Astrocyte (in vitro differentiated cells and primary cell): ENCODE results near the gene MKNK2. TPM values are rescaled to one million over a fixed set of nuclear protein-coding genes. Genes with fewer than 3 reads are reported as not detected.

ENCODE experiments used
- DNase-seq: peaks from one replicate; pipeline ENCODE4 v3.0.0-alpha.2; 2010; ENCODE audit warnings: low read depth
- FAIRE-seq: peaks from 2 replicates; lab custom pipeline; 2011; peaks lifted over from hg19 to GRCh38; lab: Jason Lieb, UNC
- H2AFZ ChIP-seq: 2 replicates; pipeline ENCODE4 v1.6.0; 2012; ENCODE audit warnings: low read depth, low read length, inconsistent platforms
- H3K27ac ChIP-seq: 2 replicates; pipeline ENCODE4 v1.5.1; 2011; ENCODE audit warnings: low read depth, low read length, inconsistent platforms
- H3K27me3 ChIP-seq: 2 replicates; pipeline ENCODE4 v1.6.0; 2011; ENCODE audit warnings: low read length, inconsistent platforms; ENCODE audit not compliant: insufficient read depth
- H3K36me3 ChIP-seq: 2 replicates; pipeline ENCODE4 v1.5.1; 2011; ENCODE audit warnings: low read length, inconsistent platforms; ENCODE audit not compliant: insufficient read depth
- H3K4me1 ChIP-seq: 2 replicates; pipeline ENCODE4 v1.5.1; 2011; ENCODE audit warnings: low read length, inconsistent platforms; ENCODE audit not compliant: insufficient read depth
- H3K4me2 ChIP-seq: 2 replicates; pipeline ENCODE4 v1.6.0; 2012; ENCODE audit warnings: low read length, inconsistent platforms
- H3K4me3 ChIP-seq: 2 replicates; pipeline ENCODE4 v1.5.1; 2011; ENCODE audit warnings: low read depth, mild to moderate bottlenecking, low read length, inconsistent platforms; ENCODE audit not compliant: insufficient read depth
- H3K79me2 ChIP-seq: 2 replicates; pipeline ENCODE4 v1.6.0; 2012; ENCODE audit warnings: mild to moderate bottlenecking, low read length, inconsistent platforms; ENCODE audit not compliant: insufficient read depth
- H3K9ac ChIP-seq: 2 replicates; pipeline ENCODE4 v1.6.0; 2012; ENCODE audit warnings: mild to moderate bottlenecking, low read length, inconsistent platforms
- H3K9me3 ChIP-seq: 2 replicates; pipeline ENCODE4 v1.5.1; 2012; ENCODE audit warnings: low read depth, mild to moderate bottlenecking, low read length, inconsistent platforms; ENCODE audit not compliant: insufficient read depth
- H4K20me1 ChIP-seq: 2 replicates; pipeline ENCODE4 v1.6.0; 2012; ENCODE audit warnings: low read length, inconsistent platforms; ENCODE audit not compliant: insufficient read depth
- H3K27ac Mint-ChIP-seq: one replicate; pipeline ENCODE4 v1.8.0; 2021; ENCODE audit warnings: mild to moderate bottlenecking, mixed read lengths; ENCODE audit not compliant: unreplicated experiment
- H3K27me3 Mint-ChIP-seq: one replicate; pipeline ENCODE4 v1.8.0; 2021; ENCODE audit warnings: low read depth, mixed read lengths; ENCODE audit not compliant: unreplicated experiment
- H3K36me3 Mint-ChIP-seq: one replicate; pipeline ENCODE4 v1.8.0; 2021; ENCODE audit warnings: low read depth, mixed read lengths; ENCODE audit not compliant: unreplicated experiment
- H3K4me1 Mint-ChIP-seq: one replicate; pipeline ENCODE4 v1.8.0; 2021; ENCODE audit warnings: low read depth, mixed read lengths; ENCODE audit not compliant: unreplicated experiment
- H3K4me3 Mint-ChIP-seq: one replicate; pipeline ENCODE4 v1.8.0; 2021; ENCODE audit warnings: mild to moderate bottlenecking, moderate library complexity, mixed read lengths; ENCODE audit not compliant: unreplicated experiment
- H3K9me3 Mint-ChIP-seq: one replicate; pipeline ENCODE4 v1.8.0; 2021; ENCODE audit warnings: mild to moderate bottlenecking, mixed read lengths; ENCODE audit not compliant: unreplicated experiment
- CTCF ChIP-seq: IDR thresholded peaks from 2 replicates; pipeline ENCODE4 v1.5.1; 2011; ENCODE audit warnings: low read depth, mild to moderate bottlenecking, inconsistent platforms, low read length, moderate library complexity; ENCODE audit not compliant: insufficient read depth
- EZH2 ChIP-seq: IDR thresholded peaks from 2 replicates; pipeline ENCODE4 v1.6.1; 2012; ENCODE audit warnings: mild to moderate bottlenecking, low read length, inconsistent platforms; ENCODE audit not compliant: insufficient read depth
- total RNA-seq: library from RNA; stranded (reverse); gene quantifications from 2 replicates; pipeline ENCODE4 v1.2.1, GENCODE V29; 2021

Gene MKNK2
- total RNA-seq, 1 donor from 2014 or later = 146 TPM

- Mint-ChIP-seq H3K4me3 (no peak overlapping the region), H3K4me1 (peaks cover 2% of the 10 kb centered on the region), H3K27ac (no peak overlapping the region), H3K9me3 (no peaks in the 10 kb centered on the region), H3K27me3 (no peaks in the 10 kb centered on the region), H3K36me3 (no peaks in the 10 kb centered on the region)
- Histone ChIP-seq H4K20me1 (peaks cover 17% of the 10 kb centered on the region), H3K79me2 (peaks cover 19% of the 10 kb centered on the region), H2AFZ (no peak overlapping the region), H3K4me1 (peaks cover 18% of the 10 kb centered on the region), H3K36me3 (no peaks in the 10 kb centered on the region), H3K9me3 (no peaks in the 10 kb centered on the region), H3K4me3 (no peak overlapping the region), H3K4me2 (no peak overlapping the region), H3K9ac (no peak overlapping the region), H3K27me3 (no peaks in the 10 kb centered on the region), H3K27ac (no peak overlapping the region)
- DNase-seq = no peak
- FAIRE-seq = no peak
- no peak for TF ChIP-seq EZH2
- TF ChIP-seq CTCF = no peak
Observed at GRCh38 chr19:2053601-2054389, 2.8 kb upstream of the MKNK2 start.

- H3K4me3 Mint-ChIP-seq = peak overlapping the region; percentile 79
- no peaks in the 10 kb centered on the region for H3K27me3 Mint-ChIP-seq
Observed at GRCh38 chr19:2051773-2052704, 995 bp upstream of the MKNK2 start.

More at GRCh38 chr19:2051773-2052704, 995 bp upstream of the MKNK2 start:
- Mint-ChIP-seq H3K9me3 (no peaks in the 10 kb centered on the region), H3K4me1 (peaks cover 3% of the 10 kb centered on the region), H3K27ac (no peak overlapping the region), H3K36me3 (no peaks in the 10 kb centered on the region)
- DNase-seq (no peak), FAIRE-seq (no peak)
- Histone ChIP-seq H3K27me3 (no peaks in the 10 kb centered on the region), H3K9me3 (no peaks in the 10 kb centered on the region), H2AFZ (peak overlapping the region; percentile 88), H3K4me2 (peak overlapping the region; percentile 98), H3K9ac (peak overlapping the region; percentile 81), H3K4me3 (no peak overlapping the region), H3K79me2 (peaks cover 36% of the 10 kb centered on the region), H3K27ac (no peak overlapping the region), H4K20me1 (peaks cover 34% of the 10 kb centered on the region), H3K36me3 (no peaks in the 10 kb centered on the region), H3K4me1 (peaks cover 31% of the 10 kb centered on the region)
- TF ChIP-seq CTCF (no peak), EZH2 (no peak)
